H1 (cell line): ENCODE results near the gene PITPNC1. TPM values are rescaled to one million over a fixed set of nuclear protein-coding genes. Genes with fewer than 3 reads are reported as not detected.

Experiments
- CTCF ChIA-PET: fragments of 300-600 bp; sonication (Branson Sonifier 250); formaldehyde crosslinking; loops from one replicate; lab custom pipeline; 2021; ENCODE audit not compliant: partially characterized antibody; lab: Charles Lee
- POLR2A ChIA-PET: fragments of 300-600 bp; sonication (Branson Sonifier 250); formaldehyde crosslinking; loops from one replicate; lab custom pipeline; 2021; ENCODE audit warnings: inconsistent platforms; ENCODE audit not compliant: partially characterized antibody; lab: Charles Lee
- DNase-seq, 2 experiments: peaks; one replicate each; pipeline versions ENCODE4 v3.0.0 to v3.0.0-alpha.2; 2010 to 2022; ENCODE audit warnings: low spot score in 2 of 2, low read depth in 1 of 2, mixed read lengths in 1 of 2
- FAIRE-seq: peaks from 2 replicates; lab custom pipeline; 2011; peaks lifted over from hg19 to GRCh38; lab: Jason Lieb, UNC
- H2AFZ ChIP-seq: 2 replicates; pipeline ENCODE4 v1.8.1; 2012; ENCODE audit warnings: low read length, inconsistent platforms
- H2AK5ac ChIP-seq: 2 replicates; pipeline ENCODE4 v1.6.1; 2013; ENCODE audit warnings: low read depth, low read length
- H2BK120ac ChIP-seq: replicated peaks from 2 replicates; pipeline ENCODE3; 2013; ENCODE audit warnings: low read depth, low read length, inconsistent platforms
- H2BK12ac ChIP-seq: 2 replicates; pipeline ENCODE4 v1.6.1; 2013; ENCODE audit warnings: low read depth, low read length
- H2BK15ac ChIP-seq: 2 replicates; pipeline ENCODE4 v1.6.1; 2013; ENCODE audit warnings: low read length
- H2BK20ac ChIP-seq: 2 replicates; pipeline ENCODE4 v1.6.1; 2013; ENCODE audit warnings: low read length
- H2BK5ac ChIP-seq: 2 replicates; pipeline ENCODE4 v1.6.1; 2013; ENCODE audit warnings: low read depth, low read length
- H3K14ac ChIP-seq: 2 replicates; pipeline ENCODE4 v1.6.1; 2013; ENCODE audit warnings: inconsistent platforms; ENCODE audit not compliant: insufficient read length
- H3K18ac ChIP-seq: 2 replicates; pipeline ENCODE4 v1.6.1; 2013; ENCODE audit warnings: low read length; ENCODE audit errors: extremely low read depth
- H3K23ac ChIP-seq: 2 replicates; pipeline ENCODE4 v1.6.1; 2013; ENCODE audit warnings: inconsistent platforms; ENCODE audit not compliant: insufficient read length
- H3K23me2 ChIP-seq: 2 replicates; pipeline ENCODE4 v1.6.1; 2013; ENCODE audit warnings: low read depth, low read length
- H3K27ac ChIP-seq: 2 replicates; pipeline ENCODE4 v1.6.1; 2011; ENCODE audit warnings: low read depth, low read length, inconsistent platforms
- H3K27me3 ChIP-seq, 4 experiments: replicated peaks in 1 of 4; 1 replicate in 1 of 4; 2 replicates in 3 of 4; pipeline versions ENCODE4 v1.6.1 to v1.8.1; 2011 to 2013; ENCODE audit warnings: low read length in 3 of 4, mild to moderate bottlenecking in 3 of 4, inconsistent platforms in 2 of 4, mixed read lengths in 2 of 4, moderate library complexity in 1 of 4; ENCODE audit not compliant: control insufficient read depth in 3 of 4, insufficient read depth in 3 of 4; ENCODE audit errors: extremely low read depth in 1 of 4
- H3K36me3 ChIP-seq, 4 experiments: 2 replicates each; pipeline versions ENCODE4 v1.6.1 to v1.8.1; 2011 to 2013; ENCODE audit warnings: mild to moderate bottlenecking in 4 of 4, low read length in 3 of 4, moderate library complexity in 2 of 4, control low read depth in 1 of 4, inconsistent platforms in 1 of 4; ENCODE audit not compliant: insufficient read depth in 4 of 4, control insufficient read depth in 2 of 4
- H3K4ac ChIP-seq: replicated peaks from 2 replicates; pipeline ENCODE3; 2013; ENCODE audit warnings: low read length, low read depth, mixed read lengths, inconsistent platforms; ENCODE audit not compliant: insufficient read length
- H3K4me1 ChIP-seq, 4 experiments: replicated peaks in 1 of 4; 1 replicate in 1 of 4; 2 replicates in 3 of 4; pipeline versions ENCODE4 v1.6.1 to v1.8.1; 2011 to 2013; ENCODE audit warnings: low read length in 3 of 4, inconsistent platforms in 2 of 4, mixed read lengths in 1 of 4; ENCODE audit not compliant: insufficient read depth in 4 of 4, control insufficient read depth in 3 of 4
- H3K4me2 ChIP-seq, 2 experiments: 2 replicates each; pipeline versions ENCODE4 v1.6.1 to v1.8.1; 2011 to 2013; ENCODE audit warnings: low read depth in 2 of 2, low read length in 2 of 2, control low read depth in 1 of 2, inconsistent platforms in 1 of 2, mild to moderate bottlenecking in 1 of 2; ENCODE audit not compliant: insufficient read depth in 1 of 2
- H3K4me3 ChIP-seq, 4 experiments: fragments of 200-600, 300-600 bp in 1 of 4; sonication (generic), shearing (Covaris generic), sonication (Bioruptor Twin) in 1 of 4; 2 replicates each; pipeline versions ENCODE4 v1.5.1 to v1.8.1; 2011 to 2016; ENCODE audit warnings: low read length in 4 of 4, low read depth in 3 of 4, control low read depth in 2 of 4, inconsistent platforms in 2 of 4, mild to moderate bottlenecking in 2 of 4, mixed read lengths in 1 of 4, moderate library complexity in 1 of 4; ENCODE audit not compliant: insufficient read depth in 2 of 4; ENCODE audit errors: extremely low read depth in 1 of 4
- H3K56ac ChIP-seq: replicated peaks from 2 replicates; pipeline ENCODE3; 2013; ENCODE audit warnings: low read depth, mild to moderate bottlenecking, mixed read lengths, low read length, inconsistent platforms; ENCODE audit not compliant: insufficient read length
- H3K79me1 ChIP-seq: 2 replicates; pipeline ENCODE4 v1.6.1; 2013; ENCODE audit warnings: low read depth, low read length, control low read depth
- H3K79me2 ChIP-seq, 2 experiments: 2 replicates each; pipeline versions ENCODE4 v1.6.1 to v1.8.1; 2012 to 2013; ENCODE audit warnings: low read length in 2 of 2, mild to moderate bottlenecking in 2 of 2, inconsistent platforms in 1 of 2; ENCODE audit not compliant: insufficient read depth in 2 of 2, control insufficient read depth in 1 of 2
- H3K9ac ChIP-seq, 4 experiments: replicated peaks in 1 of 4; 1 replicate in 1 of 4; 2 replicates in 3 of 4; pipeline versions ENCODE4 v1.6.1 to v1.8.1; 2011 to 2013; ENCODE audit warnings: low read depth in 3 of 4, low read length in 3 of 4, control low read depth in 2 of 4, mild to moderate bottlenecking in 2 of 4, moderate library complexity in 2 of 4, inconsistent platforms in 1 of 4; ENCODE audit errors: extremely low read depth in 1 of 4
- H3K9me3 ChIP-seq, 2 experiments: 2 replicates each; pipeline versions ENCODE4 v1.6.1 to v1.8.1; 2012 to 2013; ENCODE audit warnings: mild to moderate bottlenecking in 2 of 2, moderate library complexity in 2 of 2, control low read depth in 1 of 2, inconsistent platforms in 1 of 2, low read depth in 1 of 2, low read length in 1 of 2, mixed read lengths in 1 of 2; ENCODE audit not compliant: insufficient read depth in 2 of 2
- H4K20me1 ChIP-seq, 2 experiments: replicated peaks in 1 of 2; 2 replicates each; pipeline versions ENCODE3 to v1.8.1; 2011 to 2013; ENCODE audit warnings: inconsistent platforms in 2 of 2, low read length in 2 of 2, mild to moderate bottlenecking in 1 of 2; ENCODE audit not compliant: insufficient read depth in 2 of 2, control insufficient read depth in 1 of 2
- H4K5ac ChIP-seq: 2 replicates; pipeline ENCODE4 v1.6.1; 2013; ENCODE audit warnings: low read length, low read depth, mixed read lengths, inconsistent platforms; ENCODE audit not compliant: insufficient read length
- H4K8ac ChIP-seq: 2 replicates; pipeline ENCODE4 v1.8.0; 2013; ENCODE audit warnings: mild to moderate bottlenecking, moderate library complexity, low read length, inconsistent platforms; ENCODE audit not compliant: insufficient read depth; ENCODE audit errors: extremely low read depth
- H4K91ac ChIP-seq: replicated peaks from 2 replicates; pipeline ENCODE3; 2013; ENCODE audit warnings: low read length, mixed read lengths, inconsistent platforms; ENCODE audit not compliant: insufficient read length
- ASH2L ChIP-seq: fragments of 200-600, 300-600 bp; sonication (generic); IDR thresholded peaks from one replicate; pipeline ENCODE4 v1.7.1; 2017; ENCODE audit warnings: low read length
- BACH1 ChIP-seq: IDR thresholded peaks from 2 replicates; pipeline ENCODE4 v1.6.1; 2012; ENCODE audit warnings: low read length, improper control_type of control experiment
- WGBS, 2 experiments: shearing (Covaris generic) in 1 of 2; methylation state at CpG; one replicate each; pipeline versions ENCODE4 v1.1.6 to v1.1.7; 2013 to 2015; ENCODE audit warnings: low lambda C conversion rate in 2 of 2, mixed read lengths in 2 of 2, inconsistent platforms in 1 of 2, low coverage in 1 of 2, missing lambda C conversion rate in 1 of 2; ENCODE audit not compliant: insufficient replicate concordance in 2 of 2, insufficient coverage in 1 of 2, insufficient read length in 1 of 2; ENCODE audit errors: extremely low coverage in 1 of 2, missing lambda C conversion rate in 1 of 2; 5-methylcytosine and 5-hydroxymethylcytosine counted together
- polyA plus RNA-seq, 7 experiments: library from polyadenylated mRNA; depleted of rRNA in 3 of 7; stranded (reverse) in 5 of 7; unstranded in 2 of 7; fragments of >200 nt in 5 of 7; fragments of 200-250 nt in 2 of 7; gene quantifications; 1 replicate in 5 of 7; 2 replicates in 1 of 7; 4 replicates in 1 of 7; pipeline versions ENCODE4 v1.2.1 to v1.2.3, GENCODE V29; 2011 to 2013; ENCODE audit warnings: missing spikeins in 2 of 7, mixed read lengths in 2 of 7
- total RNA-seq: library from RNA; stranded (reverse); fragmentation: NEBNext Ultra II Directional; extraction: Animal tissue kit (Norgen Biotek cat#: 25700); gene quantifications from 2 replicates; pipeline ENCODE4 v1.2.1, GENCODE V29; 2021

PITPNC1 gene
- total and polyA plus RNA-seq, 2 of the 8 experiments (the other 6 are each of a cell fraction or from before 2014, with no cell fraction given): 17.6 to 54.7 TPM

GRCh38 chr17:67335245-67335835 is 41.7 kb upstream of the PITPNC1 start:
- Histone ChIP-seq H2BK20ac (no peak overlapping the region), H3K4me1 (no peaks in the 10 kb centered on the region), H2BK15ac (no peak overlapping the region), H3K79me2 (no peaks in the 10 kb centered on the region), H2BK12ac (no peak overlapping the region), H3K4me2 (no peak overlapping the region), H3K4me3 (no peak overlapping the region), H2BK120ac (no peak overlapping the region), H3K79me1 (no peaks in the 10 kb centered on the region), H3K23ac (no peak overlapping the region), H4K8ac (no peak overlapping the region), H3K4ac (no peak overlapping the region), H3K14ac (no peak overlapping the region), H3K9ac (no peak overlapping the region), H2AK5ac (no peak overlapping the region; the same call in 1 of the 2 replicates), H3K56ac (no peak overlapping the region), H3K18ac (no peak overlapping the region), H2BK5ac (no peak overlapping the region), H3K23me2 (no peaks in the 10 kb centered on the region), H4K91ac (no peak overlapping the region), H2AFZ (no peak overlapping the region), H4K20me1 (no peaks in the 10 kb centered on the region), H3K27ac (no peak overlapping the region), H4K5ac (no peak overlapping the region), H3K27me3 (no peaks in the 10 kb centered on the region), H3K9me3 (no peaks in the 10 kb centered on the region), H3K36me3 (peaks cover 0 to 3% (median 1%) of the 10 kb centered on the region in 4 experiments; a peak in 1 of 8 replicates)
- ChIA-PET POLR2A (interaction anchor here (1.0 to 1.2 kb wide), 2 partner anchors 18 to 25 kb away, joined by 3 to 4 read pairs; no protein-coding TSS in a partner anchor), CTCF (interaction anchor here (0.6 to 4.4 kb wide), 8 partner anchors 17 to 291 kb away, joined by 3 to 21 read pairs (median 4); partner anchors contain the start of gene CACNG1)
- TF ChIP-seq ASH2L (no peak), BACH1 (no peak)
- FAIRE-seq (no peak), DNase-seq (peak in 1 of 2 experiments; percentile 28)
- 97% methylated on average over 5 of the region's 5 CpGs; no CpG with 5 or more reads in 1 of the 2 experiments for WGBS, 2 experiments
